Left lobe of liver (tissue), 2 donors: ENCODE results near the gene SDR42E1. TPM values are rescaled to one million over a fixed set of nuclear protein-coding genes. Genes with fewer than 3 reads are reported as not detected.

Experiments used
- ATAC-seq: fragments of 200-7000 bp; cut with Tn5 transposase; one replicate; pipeline ENCODE4 v1.9.1; 2020; ENCODE audit warnings: mild to moderate bottlenecking, moderate library complexity
- DNase-seq: peaks from one replicate; pipeline ENCODE4 v3.0.0-alpha.2; 2020; ENCODE audit warnings: low spot score
- total RNA-seq: library from RNA; stranded (reverse); gene quantifications from one replicate; pipeline ENCODE4 v1.2.1, GENCODE V29; 2021
- donor health status: DM: no; HTN: no; CAD: no; lungs with moderate emphysema.
- donor health status: DM: no; HTN: yes; CAD: no.

SDR42E1 gene
- 4.1 TPM for total RNA-seq

DNA sequence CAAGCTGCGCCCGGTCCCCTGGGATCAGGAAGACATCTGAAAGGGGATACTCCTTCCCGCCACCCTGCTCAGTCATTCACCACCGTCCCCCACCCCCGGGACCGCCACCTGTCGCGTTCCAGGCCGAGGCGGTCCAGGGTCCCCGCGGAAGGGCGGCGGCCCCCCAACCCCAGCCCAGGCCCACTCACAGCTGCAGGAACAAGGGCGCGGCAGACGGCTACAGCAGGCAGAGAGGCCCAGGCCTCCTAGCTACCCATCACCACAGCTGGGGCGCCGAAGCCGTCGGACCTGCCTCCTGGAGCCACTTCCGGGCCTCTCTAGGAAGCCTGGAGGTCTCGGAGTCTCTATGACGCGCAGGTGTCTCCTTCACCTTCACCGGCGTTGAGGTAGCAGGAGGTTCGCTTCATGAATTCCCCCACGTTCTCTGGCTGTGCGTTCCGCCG, at the start of gene SDR42E1:
TSS of gene SDR42E1 (minus strand) at position 272 of the 443 bp plus-strand sequence. CDS start 10,612 bp downstream, outside the sequence.
- ATAC-seq (peak; percentile 99), DNase-seq (peak; percentile 78)

GRCh38 chr16:82059983-82060421, 48.7 kb upstream of the SDR42E1 start:
- ATAC-seq (peak; percentile 64), DNase-seq (peak; percentile 54)

DNA sequence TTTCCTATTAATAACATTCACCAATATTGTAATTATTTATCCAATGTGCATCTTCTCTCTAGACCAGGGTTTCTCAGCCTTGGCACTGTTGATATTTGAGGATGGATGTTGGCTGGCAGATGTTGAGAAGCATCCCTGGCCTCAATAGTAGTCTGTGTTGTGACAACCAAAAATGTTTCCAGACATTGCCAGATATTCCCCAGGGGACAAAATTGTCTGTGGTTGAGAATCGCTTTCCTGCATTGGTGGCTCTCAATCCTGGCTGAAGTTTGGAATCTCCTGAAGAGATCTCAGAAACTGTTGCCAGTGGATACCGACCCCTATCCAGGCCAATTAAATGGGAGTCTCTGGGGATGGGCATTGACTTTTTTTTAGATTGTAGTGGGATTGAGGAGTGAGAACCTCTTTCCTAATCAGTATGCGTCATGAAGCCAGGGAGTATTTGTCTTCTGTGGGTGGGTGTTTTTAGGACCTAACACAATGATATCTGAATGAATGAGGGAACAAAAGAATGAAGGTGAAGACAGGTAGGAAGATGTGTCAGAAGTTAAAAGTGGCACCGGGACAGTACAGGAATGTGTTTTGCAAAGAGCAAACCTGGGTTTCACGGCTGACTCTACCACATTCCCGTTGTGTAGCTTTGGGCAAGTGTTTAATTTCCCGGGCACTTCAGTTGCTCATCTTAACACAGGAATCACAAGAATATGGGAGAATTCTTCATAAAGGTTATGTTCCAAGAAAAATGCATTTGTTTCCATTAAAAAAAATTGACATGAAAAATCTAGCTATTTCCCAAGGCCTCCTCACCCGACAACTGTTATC, 48.1 kb upstream of the SDR42E1 start:
- no peak for ATAC-seq

DNA sequence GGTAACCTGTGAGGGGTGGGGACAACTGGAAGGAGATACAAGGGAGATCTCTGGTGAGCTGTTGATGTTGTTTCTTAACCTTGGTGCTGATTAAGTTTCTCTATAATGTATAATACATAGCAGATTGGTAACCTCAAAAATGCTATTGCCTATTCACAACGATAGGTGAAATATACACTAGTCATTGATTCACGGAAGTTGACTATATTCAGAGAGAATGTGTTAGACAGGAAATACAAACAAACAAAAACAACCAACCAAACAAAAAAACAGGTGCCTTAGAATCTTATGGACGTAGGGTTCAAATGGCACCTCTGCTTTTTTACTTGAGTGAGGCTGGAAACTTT, 45.3 kb upstream of the SDR42E1 start:
- no peak for ATAC-seq
- DNase-seq = no peak

More for the DNA sequence above, 48.1 kb upstream of the SDR42E1 start:
- no peak for DNase-seq

- no peak for DNase-seq
- peak; percentile 61 for ATAC-seq
These were observed 44.7 kb upstream of the SDR42E1 start for GRCh38 chr16:82055728-82056549.

GRCh38 chr16:82055117-82055516, 43.8 kb upstream of the SDR42E1 start:
- ATAC-seq (no peak), DNase-seq (no peak)

DNA sequence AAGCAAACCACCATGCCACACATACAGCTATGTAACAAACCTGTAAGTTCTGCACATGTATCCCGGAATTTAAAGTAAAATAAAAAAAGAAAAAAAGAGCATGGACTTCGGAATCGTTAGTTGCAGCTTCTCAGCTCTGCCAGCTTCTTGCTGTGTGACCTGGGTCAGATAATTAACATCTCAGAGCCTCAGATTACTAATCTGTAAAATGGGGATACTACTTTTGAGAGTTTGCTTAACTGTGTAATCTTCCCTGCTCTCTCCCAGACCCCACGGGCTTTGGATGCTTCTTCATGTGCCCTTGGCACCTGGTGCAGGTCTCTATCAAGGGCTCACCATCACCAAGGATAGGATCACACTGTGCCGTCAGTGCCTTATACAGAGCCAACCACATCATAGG, 40.4 kb upstream of the SDR42E1 start:
- DNase-seq (no peak), ATAC-seq (no peak)

- no peak for DNase-seq
- ATAC-seq = peak; percentile 65
These were observed 39.7 kb upstream of the SDR42E1 start for GRCh38 chr16:82050909-82051357.

- ATAC-seq (peak; percentile 2), DNase-seq (no peak)
These were observed 39.2 kb upstream of the SDR42E1 start for GRCh38 chr16:82050506-82050905.

- ATAC-seq (no peak), DNase-seq (no peak)
These were observed 38.2 kb upstream of the SDR42E1 start for GRCh38 chr16:82049484-82049883.

- ATAC-seq (no peak), DNase-seq (no peak)
These were observed 36.5 kb upstream of the SDR42E1 start for GRCh38 chr16:82047787-82048186.

GRCh38 chr16:82047374-82047773, 36.1 kb upstream of the SDR42E1 start:
- DNase-seq = no peak
- no peak for ATAC-seq

GRCh38 chr16:82046941-82047340, 35.7 kb upstream of the SDR42E1 start:
- ATAC-seq = peak; percentile 8
- DNase-seq = no peak

- peak; percentile 29 for ATAC-seq
- DNase-seq = no peak
These were observed 35.3 kb upstream of the SDR42E1 start for GRCh38 chr16:82046541-82046940.

DNA sequence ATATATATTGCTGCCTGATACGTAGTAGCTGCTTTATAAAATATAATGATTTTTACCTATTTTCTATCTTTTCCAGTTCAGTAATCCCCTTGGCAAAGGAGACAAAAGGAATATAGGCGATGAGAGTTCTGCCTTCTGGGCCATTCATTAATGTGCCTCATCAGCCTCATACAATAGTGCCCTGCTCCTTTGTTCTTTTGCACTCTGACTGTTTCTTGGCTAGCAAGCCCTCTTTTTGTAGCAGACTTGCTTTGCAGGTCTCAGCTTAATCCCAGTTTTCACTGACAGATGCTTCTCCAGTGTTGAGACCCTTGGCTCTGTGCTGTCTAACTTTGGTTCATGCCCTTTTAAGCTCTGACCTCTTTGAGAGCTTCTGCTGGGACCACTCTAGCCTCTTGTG, 34.2 kb upstream of the SDR42E1 start:
- DNase-seq = no peak
- no peak for ATAC-seq

GRCh38 chr16:82044585-82044911, 33.3 kb upstream of the SDR42E1 start:
- DNase-seq = no peak
- ATAC-seq = peak; percentile 76

DNA sequence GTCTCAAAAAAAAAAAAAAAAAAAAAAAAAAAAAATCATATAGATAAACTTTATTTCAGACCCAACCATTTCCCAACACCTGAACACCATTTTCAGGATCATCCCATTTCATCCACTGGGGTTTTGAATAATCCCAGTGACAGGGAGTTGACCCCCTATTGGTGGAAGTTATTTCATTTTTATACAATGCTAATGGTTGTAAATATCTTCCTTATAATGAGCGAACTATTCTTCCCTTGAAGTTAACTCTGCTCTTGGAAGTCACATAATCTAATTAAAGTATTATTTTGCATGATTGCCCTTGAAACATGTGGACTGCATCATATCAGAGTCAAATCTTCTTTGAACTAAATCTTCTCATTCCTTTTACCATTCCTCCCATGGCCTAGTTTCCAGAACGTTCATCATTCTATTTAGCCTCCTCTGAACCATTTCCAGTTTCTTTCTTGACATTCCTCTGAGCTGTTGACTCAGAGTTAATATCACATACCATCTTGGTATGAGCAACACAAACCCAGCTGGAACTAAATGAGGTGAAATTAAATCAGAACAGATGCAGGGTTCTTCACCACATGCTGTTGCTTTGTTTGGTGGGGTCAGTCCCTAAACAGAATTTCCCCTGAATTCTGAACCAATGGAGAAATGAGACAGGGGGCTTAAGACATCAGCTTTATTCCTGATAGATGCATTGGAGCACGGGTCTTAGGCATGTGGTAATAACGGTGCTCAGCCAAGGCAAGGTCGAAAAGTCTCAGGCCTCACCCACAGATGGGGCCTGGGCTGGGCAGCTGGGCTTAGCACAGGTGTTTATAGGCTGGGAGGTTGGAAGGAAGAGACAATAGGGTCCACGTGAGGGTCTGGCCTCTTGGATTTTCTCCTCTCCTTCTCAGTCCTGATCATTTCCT, 32.7 kb upstream of the SDR42E1 start:
- DNase-seq (no peak), ATAC-seq (peak; percentile 63)

GRCh38 chr16:82042846-82043245, 31.6 kb upstream of the SDR42E1 start:
- DNase-seq (no peak), ATAC-seq (no peak)

DNA sequence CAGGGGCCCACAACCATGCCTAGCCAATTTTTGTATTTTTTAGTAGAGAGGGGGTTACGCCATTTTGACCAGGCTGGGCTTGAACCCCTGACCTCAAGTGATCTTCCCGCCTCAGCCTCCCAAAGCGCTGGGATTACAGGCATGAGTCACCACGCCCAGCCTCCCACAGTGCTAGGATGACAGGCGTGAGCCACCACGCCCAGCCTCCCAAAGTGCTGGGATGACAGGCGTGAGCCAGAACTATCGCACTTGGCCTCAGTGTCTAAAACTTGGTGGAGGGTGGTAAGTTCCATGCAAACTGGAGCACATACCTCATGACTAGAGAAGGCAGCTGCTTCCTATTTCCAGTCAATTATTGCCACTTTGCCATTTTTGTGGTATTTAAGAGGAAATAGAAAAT, 30.9 kb upstream of the SDR42E1 start:
- DNase-seq = no peak
- ATAC-seq = no peak

GRCh38 chr16:82041542-82041941, 30.3 kb upstream of the SDR42E1 start:
- DNase-seq = no peak
- ATAC-seq = no peak

- no peak for ATAC-seq
These were observed 29.0 kb upstream of the SDR42E1 start for GRCh38 chr16:82040296-82040695.

More at GRCh38 chr16:82040296-82040695, 29.0 kb upstream of the SDR42E1 start:
- no peak for DNase-seq
